ENCODE measurements around the gene NTHL1.

NTHL1 gene

DNA sequence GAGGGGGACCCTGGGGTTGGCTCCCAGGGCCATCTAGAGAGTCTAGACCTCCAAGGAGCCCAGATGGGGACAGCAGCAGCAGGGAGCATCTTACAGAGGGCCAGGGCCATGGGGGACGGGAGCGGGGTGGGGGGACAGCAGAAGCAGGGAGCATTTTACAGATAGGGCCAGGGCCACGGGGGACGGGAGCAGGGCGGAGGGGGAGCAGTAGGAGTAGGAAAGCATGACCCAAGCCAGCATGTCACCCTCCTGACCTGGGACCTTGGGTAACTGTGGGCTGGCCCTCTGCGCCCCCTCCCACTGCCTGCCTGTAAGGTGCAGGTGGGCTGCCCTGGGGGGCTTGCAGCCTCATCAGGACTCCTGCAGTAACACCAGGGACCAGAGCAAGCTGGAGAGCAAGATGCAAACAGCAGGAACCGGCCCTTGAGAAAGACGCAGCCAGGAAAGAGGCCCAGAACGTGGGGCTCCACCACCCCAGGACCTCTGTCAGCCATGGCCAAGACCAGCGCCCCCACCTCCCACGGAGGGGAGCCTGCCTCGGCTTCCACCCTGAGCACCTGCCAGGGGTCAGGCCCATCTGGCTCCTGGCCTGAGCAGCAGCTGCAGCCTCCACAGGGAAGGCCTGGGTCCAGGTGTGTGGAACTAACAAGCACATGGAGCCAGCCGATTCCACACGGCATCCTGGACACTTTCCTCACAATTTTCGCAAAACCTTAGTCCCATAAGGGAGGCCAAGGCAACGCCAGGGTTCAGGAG, 40.4 kb downstream of the NTHL1 start:
- DNase-seq = no peak

- no peak for DNase-seq
Measured at GRCh38 chr16:2006317-2006716, 41.3 kb downstream of the NTHL1 start.

DNA sequence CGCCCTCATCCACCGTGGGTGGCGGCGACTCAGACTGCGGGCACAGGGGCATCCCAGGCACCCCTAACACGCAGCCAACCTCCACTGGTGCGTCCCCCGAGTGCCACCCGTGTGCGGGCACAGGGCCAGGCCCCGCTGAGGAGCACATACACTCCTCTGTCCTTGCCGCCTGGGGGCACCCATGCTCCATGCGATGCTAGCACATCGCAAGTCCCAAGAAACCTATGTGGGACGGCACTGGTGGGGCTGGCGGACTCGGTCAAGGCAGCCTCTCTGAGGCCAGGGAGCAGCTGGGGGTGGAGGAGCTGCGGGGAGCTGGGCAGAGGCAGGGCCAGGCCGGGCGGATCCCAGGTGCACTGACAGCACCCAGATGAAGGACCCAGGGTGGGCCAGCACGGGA, 42.0 kb downstream of the NTHL1 start:
- no peak for DNase-seq

DNA sequence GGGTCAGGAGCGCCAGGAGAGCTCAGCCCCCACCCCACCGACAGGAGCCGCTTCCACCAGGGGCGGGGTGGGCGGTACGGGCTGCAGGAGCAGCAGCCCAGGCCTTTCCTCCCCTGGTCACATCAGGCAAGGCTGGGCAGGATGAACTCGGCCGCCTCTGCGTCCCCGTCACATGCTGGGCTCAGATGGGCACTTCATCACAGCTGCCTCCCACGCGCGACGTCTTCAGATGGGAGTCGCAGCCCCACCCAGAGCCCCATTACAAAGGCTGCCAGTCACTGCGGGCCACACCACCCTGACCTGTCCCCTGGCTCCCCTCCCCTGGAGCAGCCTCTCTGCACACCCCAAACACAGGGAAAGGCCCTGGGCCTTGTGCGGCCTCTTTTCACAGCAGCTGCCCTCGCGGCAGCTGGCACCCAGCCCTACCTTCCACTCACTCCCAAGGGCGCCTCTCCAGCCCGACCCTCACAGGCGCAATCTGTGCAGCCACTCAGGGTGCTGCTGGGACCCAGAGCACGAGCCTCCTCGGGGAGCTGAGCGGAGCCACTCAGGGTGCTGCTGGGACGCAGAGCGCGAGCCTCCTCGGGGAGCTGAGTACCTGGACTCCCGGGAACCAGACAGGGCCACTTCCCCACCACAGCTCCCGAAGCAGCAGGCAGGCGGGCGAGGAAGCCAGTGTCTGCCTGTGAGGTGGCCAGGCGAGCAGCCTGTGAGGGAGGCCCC, 42.7 kb downstream of the NTHL1 start:
- DNase-seq = no peak

DNA sequence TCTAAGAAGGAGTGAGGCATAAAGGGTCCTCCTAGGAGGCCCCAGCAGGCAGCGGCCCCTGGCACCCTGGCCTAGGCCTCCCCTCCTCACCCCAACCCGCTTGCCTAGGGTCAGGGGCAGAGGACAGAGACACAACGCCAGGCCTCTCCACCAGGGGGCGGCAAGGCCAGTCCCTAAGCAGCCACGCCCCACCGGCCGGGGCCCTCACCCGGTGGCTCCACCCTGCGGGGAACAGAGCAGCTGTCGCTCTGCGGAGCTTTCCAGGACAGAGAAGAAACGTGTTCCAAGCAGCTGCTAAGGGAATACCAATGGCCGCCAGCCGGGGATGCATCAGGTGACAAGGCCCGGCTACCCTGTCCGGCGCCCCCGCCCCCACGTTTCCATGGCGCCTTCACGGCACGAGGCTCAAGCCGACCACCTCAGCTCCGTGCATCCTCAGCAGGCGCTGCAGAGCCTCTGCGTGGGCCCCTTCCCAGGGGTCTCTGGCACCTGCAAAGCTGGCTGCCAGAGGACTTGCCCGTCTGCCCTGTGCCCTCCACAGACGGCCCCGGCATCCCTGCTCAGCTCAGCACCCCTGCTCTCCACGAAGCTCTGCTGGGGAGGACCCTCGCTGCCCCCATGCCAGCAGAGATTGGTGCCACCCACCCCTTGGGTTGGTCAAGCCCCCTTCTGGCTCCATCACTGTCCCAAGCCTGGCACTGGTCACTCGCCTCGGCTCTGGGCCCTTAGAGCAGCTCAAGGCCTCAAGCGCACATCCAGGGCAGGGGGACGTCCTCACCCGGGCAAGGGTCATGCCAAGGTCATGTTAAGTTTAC, 43.6 kb downstream of the NTHL1 start:
- DNase-seq = peak; percentile 97

- DNase-seq = no peak
Measured at GRCh38 chr16:2003231-2003826, 44.3 kb downstream of the NTHL1 start.

DNA sequence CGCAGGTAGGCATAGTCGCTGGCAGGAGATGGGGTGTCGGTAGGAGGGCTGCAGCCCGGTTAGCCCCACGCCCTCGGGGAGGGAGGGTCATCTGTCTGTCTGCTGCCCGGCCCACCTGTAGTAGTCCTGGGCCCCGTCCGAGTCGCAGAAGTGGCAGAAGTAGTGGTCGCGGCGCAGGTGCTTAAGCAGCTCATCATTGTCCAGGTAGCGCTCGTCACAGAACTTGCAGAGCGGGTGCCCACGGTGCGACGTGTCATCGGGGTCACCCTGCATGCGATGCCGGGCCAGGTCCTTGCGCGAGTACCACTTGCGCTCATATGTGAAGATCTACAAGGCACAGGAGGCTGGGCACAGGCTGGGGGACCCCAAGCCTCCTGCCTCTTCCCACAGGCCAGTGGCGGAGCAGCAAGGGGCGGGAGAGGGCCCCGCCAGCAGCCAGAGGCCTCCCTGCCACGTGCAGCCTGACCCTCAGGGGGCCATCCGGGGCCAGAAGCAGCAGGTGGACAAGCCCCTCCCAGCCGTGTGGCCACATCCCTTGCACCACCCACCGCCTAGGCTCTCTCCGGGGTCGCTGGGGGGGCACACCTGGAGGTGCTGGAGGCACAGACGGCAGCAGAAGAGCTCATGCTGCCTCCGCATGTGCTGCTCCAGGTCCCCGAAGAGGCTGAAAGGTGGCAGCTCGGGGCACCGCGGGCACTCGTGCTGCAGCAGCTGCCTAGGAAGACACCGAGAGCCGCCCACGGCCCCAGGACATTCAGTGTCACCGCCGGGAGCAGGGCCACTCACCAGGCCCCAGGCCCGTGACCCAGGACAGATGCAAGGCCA, 45.0 kb downstream of the NTHL1 start:
- DNase-seq = no peak

- no peak for DNase-seq
Measured at GRCh38 chr16:2001456-2002355, 45.9 kb downstream of the NTHL1 start.

- no peak for DNase-seq
Measured at GRCh38 chr16:2001035-2001434, 46.6 kb downstream of the NTHL1 start.

- no peak for DNase-seq
Measured at GRCh38 chr16:1999866-2000514, 47.6 kb downstream of the NTHL1 start.

- DNase-seq = no peak
Measured at GRCh38 chr16:1998852-1999801, 48.5 kb downstream of the NTHL1 start.

GRCh38 chr16:1998360-1998835, 49.2 kb downstream of the NTHL1 start:
- no peak for DNase-seq

GRCh38 chr16:1997494-1998359, 49.9 kb downstream of the NTHL1 start:
- DNase-seq = no peak

DNA sequence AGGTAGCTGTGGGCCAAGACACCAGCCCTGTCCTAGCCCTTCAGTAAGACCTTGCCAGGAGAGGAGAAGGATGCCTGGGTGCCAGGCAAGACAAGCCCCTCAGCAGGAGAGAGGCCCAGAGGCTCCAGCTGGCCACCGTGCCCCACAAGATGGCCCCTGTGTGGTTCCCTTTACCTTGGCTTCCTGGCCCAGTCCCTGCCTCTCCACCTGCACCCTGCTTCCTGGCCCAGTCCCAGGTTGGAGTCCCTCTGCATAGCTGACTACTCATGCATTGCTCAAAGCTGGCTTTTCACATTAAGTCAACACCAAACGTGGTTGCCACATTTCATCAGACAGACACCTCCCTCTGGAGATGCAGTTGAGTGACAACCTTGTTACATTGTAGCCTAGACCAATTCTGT, 53.9 kb downstream of the NTHL1 start:
- DNase-seq = no peak

GRCh38 chr16:1992704-1993317, 54.8 kb downstream of the NTHL1 start:
- no peak for DNase-seq

- DNase-seq = peak; percentile 96
Measured at GRCh38 chr16:1991948-1992703, 55.5 kb downstream of the NTHL1 start.

DNA sequence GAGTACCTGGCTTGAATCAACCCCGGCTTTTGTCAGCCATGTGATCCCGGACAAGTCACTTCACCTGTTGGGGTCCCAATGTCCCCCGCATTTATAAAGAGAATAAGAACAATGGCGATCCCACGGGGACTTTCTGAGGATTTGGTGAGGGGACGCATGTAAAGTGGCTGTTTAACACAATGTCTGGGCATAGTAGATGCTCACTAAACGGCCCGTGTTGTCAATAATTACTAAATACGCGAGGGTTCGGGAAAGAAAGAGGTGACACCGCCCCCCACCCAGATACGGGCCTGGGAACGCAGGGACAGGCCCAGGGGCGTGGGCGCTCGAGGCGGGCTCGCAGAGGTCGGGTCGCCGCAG, 56.1 kb downstream of the NTHL1 start:
- no peak for DNase-seq
